T1000 (cell line): Measurements from ENCODE around the gene PLA2G4A.

Experiments used
- DNase-seq: peaks from one replicate; lab custom pipeline; 2025; ENCODE audit warnings: mixed read lengths; lab: John Stamatoyannopoulos, UW

PLA2G4A gene

DNA sequence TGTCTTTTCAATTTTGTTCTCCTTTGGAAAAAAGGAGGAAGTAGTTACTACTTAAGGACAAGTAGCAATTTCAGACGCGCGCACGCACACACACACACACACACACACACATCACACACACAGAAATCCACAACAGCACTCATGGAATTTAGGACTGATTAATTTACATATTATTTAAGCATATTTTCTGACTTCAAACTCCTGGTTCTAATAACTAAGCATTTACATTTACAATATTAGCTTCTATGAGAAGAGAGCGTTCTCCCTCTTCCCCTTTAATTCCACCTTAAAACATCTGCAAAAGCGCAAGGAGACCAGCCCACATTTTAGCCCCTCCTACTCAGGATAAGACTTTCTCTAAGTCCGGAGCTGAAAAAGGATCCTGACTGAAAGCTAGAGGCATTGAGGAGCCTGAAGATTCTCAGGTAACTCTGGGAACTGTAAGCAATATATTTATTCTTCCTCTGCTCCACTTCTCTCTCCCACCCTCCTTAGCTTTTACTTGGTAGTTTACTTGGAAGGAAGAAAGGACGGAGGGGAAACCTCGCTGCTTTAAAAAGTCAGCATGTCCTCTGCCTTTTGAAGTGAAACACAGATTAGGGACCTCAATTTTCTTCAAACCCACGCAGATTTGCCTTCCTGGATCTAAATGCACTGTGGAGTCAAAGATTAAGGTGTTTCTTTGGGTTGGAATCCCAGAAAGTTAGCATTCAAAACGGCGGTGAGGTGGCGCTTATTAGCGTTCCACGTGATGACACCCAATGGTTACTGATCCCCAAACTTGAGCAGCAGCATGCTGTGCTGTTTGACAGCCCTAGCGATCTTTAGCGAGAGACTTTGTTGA lies at the start of gene PLA2G4A:
Gene PLA2G4A, plus strand, starts transcription at position 339 of the 844 bp plus-strand sequence. CDS start 25,406 bp downstream, outside the sequence.
- DNase-seq, result no peak

DNA sequence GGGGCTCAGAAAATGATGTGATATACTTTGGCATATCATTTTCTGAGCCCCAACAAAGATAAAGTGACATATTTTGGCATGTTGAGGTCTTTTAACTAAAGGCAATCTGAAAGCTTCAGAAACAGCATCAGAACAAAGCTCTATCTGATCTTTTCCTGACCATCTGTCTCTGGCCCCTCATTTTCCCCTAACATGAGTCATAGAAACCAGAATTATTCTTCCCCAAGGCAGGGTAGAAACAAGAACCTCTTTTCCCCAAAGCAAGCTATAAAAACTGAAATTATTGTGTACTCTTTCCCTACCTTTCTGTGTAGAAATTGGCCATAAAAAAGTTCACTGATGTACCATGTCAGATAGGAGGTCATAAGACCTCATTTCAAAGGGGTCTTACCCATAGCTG lies 48.7 kb upstream of the PLA2G4A start:
- DNase-seq, result no peak

DNA sequence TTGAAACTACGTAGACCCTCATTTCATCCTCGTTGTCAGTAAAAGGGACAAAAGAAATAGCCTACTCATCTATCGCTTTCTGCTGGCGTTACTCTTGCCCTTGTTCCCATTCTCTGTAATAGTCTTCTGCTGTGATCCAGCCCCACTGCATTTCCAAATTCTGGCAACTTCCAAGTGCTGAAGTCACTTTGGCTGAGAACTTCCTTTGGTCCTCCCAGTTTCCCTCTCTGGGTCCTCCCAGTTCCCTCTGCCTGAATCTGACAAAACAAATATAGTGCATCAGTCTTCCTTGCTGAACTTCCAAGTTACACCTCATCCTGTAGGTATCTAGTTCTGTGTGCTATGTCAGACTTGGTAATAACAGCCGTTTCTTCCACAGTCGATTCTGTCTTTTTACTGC lies 47.0 kb upstream of the PLA2G4A start:
- no peak for DNase-seq

DNA sequence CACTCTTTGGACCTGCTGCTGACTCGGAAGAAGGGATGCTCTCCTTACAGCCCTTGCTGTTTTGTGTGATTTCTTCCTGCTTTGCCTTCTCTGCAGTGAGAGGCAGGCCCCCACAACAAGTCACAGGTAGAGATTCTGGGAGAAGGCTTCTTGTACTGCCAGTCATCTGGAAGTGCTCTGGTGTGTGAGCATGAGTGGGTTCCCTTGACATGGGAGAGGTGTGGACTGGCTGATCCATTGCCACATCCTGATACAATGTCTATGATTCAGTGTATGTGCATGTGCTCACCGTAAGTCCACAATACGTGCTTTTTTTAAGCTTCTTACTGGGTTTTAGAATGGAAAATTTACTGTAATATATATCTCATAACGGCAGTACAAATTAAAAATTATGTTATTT lies 46.0 kb upstream of the PLA2G4A start:
- no peak for DNase-seq

DNA sequence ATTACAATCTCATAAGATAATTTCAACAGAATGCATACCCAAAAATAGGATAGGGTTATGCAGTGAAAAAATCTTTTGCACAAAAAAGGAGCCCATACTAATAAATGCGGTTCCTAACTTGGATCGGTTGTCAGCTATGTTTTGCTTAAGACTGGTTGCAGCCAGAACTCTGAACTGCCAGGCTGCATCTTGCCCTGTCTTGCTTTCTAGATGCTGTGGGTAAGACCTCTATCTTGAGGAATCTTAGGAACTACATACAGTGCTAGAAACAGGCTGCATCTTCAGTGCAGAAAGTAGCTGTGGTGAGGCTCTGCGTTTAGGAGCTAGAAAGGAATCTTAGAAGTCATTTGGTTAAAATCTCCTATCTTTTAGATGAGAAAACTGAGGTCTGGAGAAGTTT lies 45.6 kb upstream of the PLA2G4A start:
- no peak for DNase-seq

GRCh38 chr1:186785503-186785902 lies 43.2 kb upstream of the PLA2G4A start:
- no peak for DNase-seq

- no peak for DNase-seq
These were observed 38.6 kb upstream of the PLA2G4A start for GRCh38 chr1:186790101-186790500.

DNA sequence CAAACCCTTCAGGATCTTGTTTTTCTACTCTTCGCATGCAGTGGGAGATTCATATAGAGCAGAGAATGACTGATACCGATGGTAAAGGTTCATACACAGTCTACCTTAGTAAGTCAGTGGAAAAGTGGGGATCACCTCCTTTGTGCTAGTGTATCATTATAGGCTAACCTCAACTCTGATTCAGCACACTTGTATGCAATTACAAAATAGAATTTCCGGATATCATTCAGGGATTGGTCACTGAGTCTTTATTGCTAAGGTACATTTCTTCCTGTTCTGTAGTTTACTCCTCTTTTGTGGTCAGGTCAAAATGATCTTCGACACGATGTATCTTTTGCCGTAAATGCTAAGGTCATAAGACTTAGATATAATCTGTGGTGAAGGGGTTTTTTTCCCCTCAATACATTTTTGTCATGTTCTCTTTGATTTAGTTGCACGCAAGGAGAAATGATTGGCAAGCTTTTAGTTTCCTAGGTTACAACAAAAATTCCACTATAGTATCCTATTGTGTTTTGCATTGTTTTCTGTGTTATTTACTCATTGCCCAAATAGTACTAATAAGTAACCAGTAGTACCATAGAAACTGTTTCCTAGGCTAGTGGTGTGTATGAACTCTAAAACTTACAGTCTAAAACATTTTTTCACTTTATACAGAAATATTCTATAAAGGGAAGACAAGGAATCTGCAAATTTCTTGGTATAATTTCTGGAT lies 35.7 kb upstream of the PLA2G4A start:
- DNase-seq, result no peak

GRCh38 chr1:186793582-186793927 lies 35.2 kb upstream of the PLA2G4A start:
- DNase-seq, result no peak

DNA sequence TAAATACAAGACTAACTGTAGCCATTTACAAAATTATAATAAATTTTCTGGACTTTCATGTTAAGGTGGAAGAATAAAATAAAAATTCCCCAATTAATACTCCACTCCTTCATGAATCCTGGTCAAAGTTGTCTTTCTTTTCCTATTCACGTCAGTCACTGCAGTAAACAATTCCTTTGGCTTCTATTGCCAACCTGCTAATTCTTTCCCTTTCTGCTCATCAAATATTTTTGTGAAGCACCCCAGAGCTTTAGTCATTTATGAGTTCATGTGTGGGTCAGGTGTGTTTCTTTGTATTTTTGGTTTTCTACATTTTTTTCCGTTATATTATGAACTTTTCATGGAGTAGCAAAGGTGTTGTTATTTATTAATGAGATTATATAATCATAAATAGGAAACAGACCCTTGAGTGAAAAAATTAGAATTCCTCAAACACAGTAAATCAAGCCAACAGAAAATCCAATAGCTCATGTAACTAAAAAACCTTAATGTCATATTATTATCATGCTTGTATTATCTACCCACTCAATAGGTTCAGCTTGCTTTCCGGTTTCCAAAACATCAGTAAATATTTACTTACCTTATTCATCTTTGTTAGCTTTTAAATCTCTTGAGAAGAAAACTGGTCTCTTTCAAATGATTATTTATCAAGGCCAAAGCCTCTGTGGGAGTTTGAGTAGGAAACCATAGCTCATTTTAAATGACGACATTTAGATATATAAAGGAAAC lies 29.6 kb upstream of the PLA2G4A start:
- DNase-seq, result no peak

DNA sequence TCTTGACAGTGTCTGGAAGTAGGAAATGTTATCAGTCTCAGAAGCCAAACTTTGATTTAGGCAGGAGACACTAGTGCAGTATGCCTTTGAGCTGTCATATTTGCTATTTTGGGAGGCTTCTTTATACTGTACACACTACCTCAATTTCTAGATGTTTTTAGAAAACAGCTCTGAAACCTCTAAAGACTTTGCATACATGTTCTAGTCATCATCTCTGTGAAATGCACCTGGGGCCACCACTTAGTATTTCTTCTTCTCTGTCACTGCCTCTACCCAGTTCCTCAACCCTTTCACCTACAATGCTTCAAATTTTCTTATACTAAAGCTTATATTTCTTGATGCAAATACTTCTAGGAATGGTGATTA lies 29.1 kb upstream of the PLA2G4A start:
- no peak for DNase-seq

GRCh38 chr1:186802388-186802787 lies 26.4 kb upstream of the PLA2G4A start:
- DNase-seq, result no peak

- DNase-seq, result no peak
These were observed 24.1 kb upstream of the PLA2G4A start for GRCh38 chr1:186804679-186805078.

- no peak for DNase-seq
These were observed 22.3 kb upstream of the PLA2G4A start for GRCh38 chr1:186806477-186806876.

DNA sequence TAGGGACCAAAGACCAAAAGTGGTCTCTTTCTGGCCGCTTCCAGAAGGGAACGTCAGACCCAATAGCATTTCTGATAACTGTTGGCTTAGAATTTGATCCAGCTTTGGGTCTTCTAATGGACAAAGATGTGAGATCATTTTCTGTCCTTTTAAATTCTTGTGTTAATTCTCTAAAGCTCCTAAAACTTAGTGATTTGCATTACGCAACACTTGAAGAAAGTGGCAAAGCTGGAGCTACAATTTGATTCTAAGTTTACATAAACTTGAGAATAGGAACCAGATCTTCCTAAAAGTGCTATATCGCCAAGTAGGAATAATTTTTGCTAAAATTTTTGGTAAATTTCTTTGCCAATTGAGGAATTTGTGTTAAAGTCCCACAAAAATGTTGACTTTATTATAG lies 21.6 kb upstream of the PLA2G4A start:
- DNase-seq, result no peak

GRCh38 chr1:186811892-186812291 lies 16.9 kb upstream of the PLA2G4A start:
- DNase-seq, result no peak

DNA sequence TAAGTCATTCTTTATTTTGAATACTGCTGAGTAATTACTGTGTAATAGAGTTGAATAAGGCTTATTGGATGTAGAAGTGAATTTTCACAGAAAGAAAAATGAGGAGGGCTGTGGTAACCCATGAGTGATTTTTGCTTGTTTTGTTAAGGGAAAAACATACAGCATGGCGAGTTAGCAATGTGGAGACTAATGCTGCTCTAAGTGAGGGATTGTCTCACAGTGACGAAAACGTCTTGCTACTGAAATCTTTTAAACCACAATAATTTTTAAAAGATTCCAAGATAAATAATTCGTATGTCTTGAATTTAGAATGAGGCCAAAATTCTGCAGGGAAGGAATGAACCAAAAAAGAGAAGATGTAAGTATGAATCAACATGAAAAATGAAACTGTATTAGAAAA lies 16.2 kb upstream of the PLA2G4A start:
- DNase-seq, result no peak

GRCh38 chr1:186813420-186813819 lies 15.3 kb upstream of the PLA2G4A start:
- DNase-seq, result no peak

DNA sequence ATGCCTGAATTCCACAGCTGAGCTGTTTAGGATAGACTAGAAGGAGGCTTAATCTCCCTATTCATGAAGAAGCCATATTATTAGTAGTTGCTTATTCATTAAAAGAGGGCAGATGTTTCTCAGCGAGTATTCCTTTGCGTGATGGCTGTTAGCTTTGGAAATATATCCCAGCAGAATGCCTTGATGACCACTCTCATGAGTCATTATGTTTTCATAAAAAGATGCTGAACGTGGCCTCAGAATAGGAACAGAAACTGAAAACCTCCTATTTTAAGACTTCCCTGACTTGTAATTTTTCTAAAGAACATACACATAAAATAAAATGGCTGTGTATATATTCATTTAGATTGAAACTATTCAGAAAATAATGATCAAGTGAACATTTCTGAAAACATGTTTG lies 9.6 kb upstream of the PLA2G4A start:
- DNase-seq, result no peak

DNA sequence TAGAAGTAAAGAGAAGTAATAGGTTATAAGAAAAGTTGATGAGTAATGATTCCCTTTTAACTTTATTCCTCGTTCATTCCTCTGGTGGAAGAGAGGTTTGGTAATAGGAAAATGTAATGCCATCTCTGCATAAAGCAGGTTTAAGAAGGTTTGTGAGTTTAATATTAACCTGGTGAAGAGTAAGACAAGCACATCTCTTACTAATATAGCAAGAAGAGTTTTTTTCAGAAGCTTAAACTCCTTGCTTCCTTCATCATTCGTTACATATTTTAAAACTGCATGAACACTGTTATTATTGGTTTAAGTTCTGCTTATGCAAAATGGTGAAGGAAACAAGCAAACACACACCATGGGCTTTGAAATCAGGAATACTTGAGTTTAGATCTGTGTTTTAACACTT lies 9.2 kb upstream of the PLA2G4A start:
- no peak for DNase-seq

- DNase-seq, result no peak
These were observed 1.2 kb downstream of the PLA2G4A start for GRCh38 chr1:186829686-186830587.

DNA sequence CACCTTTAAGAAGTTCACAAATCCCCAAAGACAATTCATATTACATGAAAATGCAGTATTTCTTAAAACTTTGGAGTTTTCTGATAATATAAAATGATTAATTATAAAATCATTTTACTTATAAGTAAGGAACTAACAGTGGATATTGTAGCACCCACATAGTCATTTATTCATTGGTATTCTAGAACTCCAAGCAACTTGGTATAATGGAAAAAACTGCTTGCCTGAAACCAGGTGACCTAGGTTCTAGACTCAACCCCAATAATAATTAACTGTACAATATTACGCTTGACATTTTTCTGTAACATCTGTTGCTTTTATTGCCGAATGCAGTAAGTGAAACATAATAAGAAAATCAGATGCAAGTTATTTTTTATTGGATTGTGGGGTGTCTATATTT lies 2.4 kb downstream of the PLA2G4A start:
- no peak for DNase-seq
